IPS-18a (cell line): ENCODE results near the gene C6orf163.

ENCODE experiments used
- H3K27ac ChIP-seq: one replicate; pipeline ENCODE4 v1.5.1; 2013; ENCODE audit warnings: low read length
- H3K27me3 ChIP-seq: one replicate; pipeline ENCODE4 v1.6.1; 2013; ENCODE audit warnings: mild to moderate bottlenecking, low read length; ENCODE audit not compliant: control insufficient read depth, insufficient read depth
- H3K36me3 ChIP-seq: one replicate; pipeline ENCODE4 v1.6.1; 2013; ENCODE audit warnings: low read depth, low read length; ENCODE audit not compliant: control insufficient read depth
- H3K4me1 ChIP-seq: one replicate; pipeline ENCODE4 v1.6.1; 2013; ENCODE audit warnings: low read depth, low read length; ENCODE audit not compliant: control insufficient read depth
- H3K4me3 ChIP-seq: one replicate; pipeline ENCODE4 v1.5.1; 2013; ENCODE audit warnings: low read length
- H3K9ac ChIP-seq: one replicate; pipeline ENCODE4 v1.6.1; 2013; ENCODE audit warnings: mild to moderate bottlenecking, low read length, moderate library complexity
- H3K9me3 ChIP-seq: one replicate; pipeline ENCODE4 v1.6.1; 2013; ENCODE audit warnings: low read depth, low read length; ENCODE audit not compliant: control insufficient read depth

Gene C6orf163

GRCh38 chr6:87391334-87391733, 46.7 kb downstream of the C6orf163 start:
- no peaks in the 10 kb centered on the region for H3K36me3 ChIP-seq
- no peak overlapping the region for H3K27ac ChIP-seq
- no peak overlapping the region for H3K9ac ChIP-seq

GRCh38 chr6:87393026-87393622, 48.5 kb downstream of the C6orf163 start:
- Histone ChIP-seq H3K9ac (no peak overlapping the region), H3K9me3 (no peaks in the 10 kb centered on the region), H3K27me3 (no peaks in the 10 kb centered on the region), H3K4me1 (no peaks in the 10 kb centered on the region), H3K36me3 (no peaks in the 10 kb centered on the region), H3K4me3 (no peak overlapping the region), H3K27ac (no peak overlapping the region)

More at GRCh38 chr6:87391334-87391733, 46.7 kb downstream of the C6orf163 start:
- Histone ChIP-seq H3K4me1 (no peaks in the 10 kb centered on the region), H3K9me3 (no peaks in the 10 kb centered on the region), H3K4me3 (no peak overlapping the region), H3K27me3 (no peaks in the 10 kb centered on the region)

- H3K4me3 ChIP-seq, result no peak overlapping the region
- H3K9me3 ChIP-seq, result no peaks in the 10 kb centered on the region
- H3K27ac ChIP-seq, result no peak overlapping the region
- H3K4me1 ChIP-seq, result no peaks in the 10 kb centered on the region
- H3K36me3 ChIP-seq, result no peaks in the 10 kb centered on the region
- no peaks in the 10 kb centered on the region for H3K27me3 ChIP-seq
- no peak overlapping the region for H3K9ac ChIP-seq
Measured at GRCh38 chr6:87395431-87395830, 50.8 kb downstream of the C6orf163 start.

- no peaks in the 10 kb centered on the region for H3K9me3 ChIP-seq
- H3K27me3 ChIP-seq, result no peaks in the 10 kb centered on the region
- H3K4me3 ChIP-seq, result no peak overlapping the region
- no peaks in the 10 kb centered on the region for H3K36me3 ChIP-seq
- no peaks in the 10 kb centered on the region for H3K4me1 ChIP-seq
- no peak overlapping the region for H3K27ac ChIP-seq
- no peak overlapping the region for H3K9ac ChIP-seq
Measured at GRCh38 chr6:87396595-87397392, 52.2 kb downstream of the C6orf163 start.

- Histone ChIP-seq H3K36me3 (no peaks in the 10 kb centered on the region), H3K27ac (no peak overlapping the region)
Measured at GRCh38 chr6:87397656-87398055, 53.0 kb downstream of the C6orf163 start.

GRCh38 chr6:87401832-87402231, 57.2 kb downstream of the C6orf163 start:
- Histone ChIP-seq H3K9ac (no peak overlapping the region), H3K36me3 (no peaks in the 10 kb centered on the region), H3K4me1 (no peaks in the 10 kb centered on the region), H3K9me3 (no peaks in the 10 kb centered on the region), H3K27ac (no peak overlapping the region), H3K27me3 (no peaks in the 10 kb centered on the region), H3K4me3 (no peak overlapping the region)

More at GRCh38 chr6:87397656-87398055, 53.0 kb downstream of the C6orf163 start:
- Histone ChIP-seq H3K4me1 (no peaks in the 10 kb centered on the region), H3K27me3 (no peaks in the 10 kb centered on the region), H3K9ac (no peak overlapping the region), H3K4me3 (no peak overlapping the region), H3K9me3 (no peaks in the 10 kb centered on the region)

- H3K36me3 ChIP-seq, result no peaks in the 10 kb centered on the region
- H3K4me1 ChIP-seq, result peaks cover 7% of the 10 kb centered on the region
- H3K27ac ChIP-seq, result no peak overlapping the region
- no peaks in the 10 kb centered on the region for H3K9me3 ChIP-seq
- peak overlapping the region; percentile 97 for H3K4me3 ChIP-seq
- no peaks in the 10 kb centered on the region for H3K27me3 ChIP-seq
- no peak overlapping the region for H3K9ac ChIP-seq
Measured at GRCh38 chr6:87407561-87407900, 62.9 kb downstream of the C6orf163 start.

GRCh38 chr6:87407901-87408720, 63.5 kb downstream of the C6orf163 start, which contains the start of gene CFAP206:
CFAP206 (plus strand) TSS chr6:87407972; CDS start chr6:87409840, 1,868 bp downstream.
- H3K27ac ChIP-seq, result peak within 1 kb of the TSS; percentile 76
- H3K4me3 ChIP-seq, result peak within 1 kb of the TSS; percentile 97
- no peaks in the 10 kb centered on the region for H3K27me3 ChIP-seq
- peaks cover 7% of the 10 kb centered on the region for H3K4me1 ChIP-seq
- H3K9ac ChIP-seq, result peak within 1 kb of the TSS; percentile 70
- no peaks in the 10 kb centered on the region for H3K36me3 ChIP-seq
- no peaks in the 10 kb centered on the region for H3K9me3 ChIP-seq

GRCh38 chr6:87408721-87409155, 64.1 kb downstream of the C6orf163 start:
- no peaks in the 10 kb centered on the region for H3K27me3 ChIP-seq
- peak overlapping the region; percentile 70 for H3K9ac ChIP-seq
- no peaks in the 10 kb centered on the region for H3K36me3 ChIP-seq
- no peaks in the 10 kb centered on the region for H3K9me3 ChIP-seq
- peak overlapping the region; percentile 97 for H3K4me3 ChIP-seq
- H3K27ac ChIP-seq, result peak overlapping the region; percentile 76
- peaks cover 7% of the 10 kb centered on the region for H3K4me1 ChIP-seq
